ENCODE measurements around the gene HSFX4. TPM values are rescaled to one million over a fixed set of nuclear protein-coding genes. Genes with fewer than 3 reads are reported as not detected.
A peak's percentile ranks its signal among the peaks of the same experiment; 100 is the strongest.

HSFX4 gene
- total and polyA plus RNA-seq, 2 of the 13 experiments (the other 11 are each of a cell fraction or from before 2014, with no cell fraction given) = not detected

DNA sequence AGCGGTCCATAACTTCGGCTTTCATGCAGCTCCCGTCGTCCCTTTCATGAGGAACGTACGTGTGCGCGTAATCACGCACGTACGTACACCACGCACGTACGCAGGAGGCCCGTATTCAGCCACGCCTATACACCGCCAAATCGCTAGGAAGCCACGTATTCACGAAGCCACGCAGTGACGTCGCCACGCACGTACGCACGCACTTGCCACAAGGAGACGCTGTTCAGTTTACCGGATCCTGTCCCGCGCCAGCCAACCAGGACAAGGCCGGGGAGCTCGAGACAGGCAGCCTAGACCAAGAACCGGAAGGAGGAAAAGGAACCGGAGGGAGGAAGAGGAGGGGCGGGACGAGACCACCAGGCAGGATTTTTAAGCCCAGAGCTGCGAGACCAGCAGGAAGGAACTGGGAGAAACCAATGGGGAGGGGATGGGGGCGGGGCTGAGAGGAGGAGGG is 9.1 kb downstream of the HSFX4 start, which contains the start of gene EOLA2 (continued):
- TF ChIP-seq ZZZ3 (CRISPR knock-in tag; IDR thresholded peaks at IDR 0.05; ENCODE audit: borderline replicate concordance) = peak; percentile 94; the same call in 1 of the 2 replicates
- no peak for TF ChIP-seq SRSF1 (optimal IDR thresholded peaks at IDR 0.05; ENCODE audit: low read depth, low read length)
- TF ChIP-seq MTA1 (CRISPR knock-in tag; IDR thresholded peaks at IDR 0.05; ENCODE audit: borderline replicate concordance) = no peak
- TF ChIP-seq ZNF768 (CRISPR knock-in tag; IDR thresholded peaks at IDR 0.05) = no peak
- TF ChIP-seq U2AF1 (optimal IDR thresholded peaks at IDR 0.05; ENCODE audit: low read depth, low read length) = no peak
- TF ChIP-seq ZNF10 (CRISPR knock-in tag; IDR thresholded peaks at IDR 0.05; ENCODE audit: borderline replicate concordance, low read depth) = no peak
- no peak for TF ChIP-seq CCDC6 (CRISPR knock-in tag; IDR thresholded peaks at IDR 0.05)
- peak; percentile 47; the same call in 1 of the 2 replicates for TF ChIP-seq FOXK1 (CRISPR knock-in tag; IDR thresholded peaks at IDR 0.05; ENCODE audit: borderline replicate concordance, low read depth)
- TF ChIP-seq, protein P1, sequence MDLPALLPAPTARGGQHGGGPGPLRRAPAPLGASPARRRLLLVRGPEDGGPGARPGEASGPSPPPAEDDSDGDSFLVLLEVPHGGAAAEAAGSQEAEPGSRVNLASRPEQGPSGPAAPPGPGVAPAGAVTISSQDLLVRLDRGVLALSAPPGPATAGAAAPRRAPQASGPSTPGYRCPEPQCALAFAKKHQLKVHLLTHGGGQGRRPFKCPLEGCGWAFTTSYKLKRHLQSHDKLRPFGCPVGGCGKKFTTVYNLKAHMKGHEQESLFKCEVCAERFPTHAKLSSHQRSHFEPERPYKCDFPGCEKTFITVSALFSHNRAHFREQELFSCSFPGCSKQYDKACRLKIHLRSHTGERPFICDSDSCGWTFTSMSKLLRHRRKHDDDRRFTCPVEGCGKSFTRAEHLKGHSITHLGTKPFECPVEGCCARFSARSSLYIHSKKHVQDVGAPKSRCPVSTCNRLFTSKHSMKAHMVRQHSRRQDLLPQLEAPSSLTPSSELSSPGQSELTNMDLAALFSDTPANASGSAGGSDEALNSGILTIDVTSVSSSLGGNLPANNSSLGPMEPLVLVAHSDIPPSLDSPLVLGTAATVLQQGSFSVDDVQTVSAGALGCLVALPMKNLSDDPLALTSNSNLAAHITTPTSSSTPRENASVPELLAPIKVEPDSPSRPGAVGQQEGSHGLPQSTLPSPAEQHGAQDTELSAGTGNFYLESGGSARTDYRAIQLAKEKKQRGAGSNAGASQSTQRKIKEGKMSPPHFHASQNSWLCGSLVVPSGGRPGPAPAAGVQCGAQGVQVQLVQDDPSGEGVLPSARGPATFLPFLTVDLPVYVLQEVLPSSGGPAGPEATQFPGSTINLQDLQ (CRISPR knock-in tag; IDR thresholded peaks at IDR 0.05) = no peak
- TF ChIP-seq ZNF616 (CRISPR knock-in tag; IDR thresholded peaks at IDR 0.05; ENCODE audit: low read depth) = 0 out of 2 replicates have a peak, but pooled peaks have one; percentile 3
- peak; percentile 24; the same call in 1 of the 2 replicates for TF ChIP-seq REPIN1 (CRISPR knock-in tag; IDR thresholded peaks at IDR 0.05; ENCODE audit: borderline replicate concordance, low read depth)
- no peak for TF ChIP-seq ZNF430 (CRISPR knock-in tag; IDR thresholded peaks at IDR 0.05)
- TF ChIP-seq ZNF790 (CRISPR knock-in tag; IDR thresholded peaks at IDR 0.05; ENCODE audit: borderline replicate concordance) = no peak
- TF ChIP-seq, protein P2, sequence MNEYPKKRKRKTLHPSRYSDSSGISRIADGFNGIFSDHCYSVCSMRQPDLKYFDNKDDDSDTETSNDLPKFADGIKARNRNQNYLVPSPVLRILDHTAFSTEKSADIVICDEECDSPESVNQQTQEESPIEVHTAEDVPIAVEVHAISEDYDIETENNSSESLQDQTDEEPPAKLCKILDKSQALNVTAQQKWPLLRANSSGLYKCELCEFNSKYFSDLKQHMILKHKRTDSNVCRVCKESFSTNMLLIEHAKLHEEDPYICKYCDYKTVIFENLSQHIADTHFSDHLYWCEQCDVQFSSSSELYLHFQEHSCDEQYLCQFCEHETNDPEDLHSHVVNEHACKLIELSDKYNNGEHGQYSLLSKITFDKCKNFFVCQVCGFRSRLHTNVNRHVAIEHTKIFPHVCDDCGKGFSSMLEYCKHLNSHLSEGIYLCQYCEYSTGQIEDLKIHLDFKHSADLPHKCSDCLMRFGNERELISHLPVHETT (CRISPR knock-in tag; conservative IDR thresholded peaks at IDR 0.05) = peak; percentile 64; the same call in 1 of the 2 replicates
- no peak for TF ChIP-seq SKI (IDR thresholded peaks at IDR 0.05; ENCODE audit: partially characterized antibody)
- no peak for TF ChIP-seq NFKBIZ (CRISPR knock-in tag; IDR thresholded peaks at IDR 0.05)
- no peak for TF ChIP-seq ZNF317 (CRISPR knock-in tag; IDR thresholded peaks at IDR 0.05)
- TF ChIP-seq NR1H2 (CRISPR knock-in tag; IDR thresholded peaks at IDR 0.05; ENCODE audit: borderline replicate concordance, low read depth) = no peak
- TF ChIP-seq, protein P3, sequence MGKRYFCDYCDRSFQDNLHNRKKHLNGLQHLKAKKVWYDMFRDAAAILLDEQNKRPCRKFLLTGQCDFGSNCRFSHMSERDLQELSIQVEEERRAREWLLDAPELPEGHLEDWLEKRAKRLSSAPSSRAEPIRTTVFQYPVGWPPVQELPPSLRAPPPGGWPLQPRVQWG (CRISPR knock-in tag; IDR thresholded peaks at IDR 0.05; ENCODE audit: borderline replicate concordance, low read depth) = no peak
- TF ChIP-seq NFE2L1 (CRISPR knock-in tag; IDR thresholded peaks at IDR 0.05; ENCODE audit: borderline replicate concordance) = no peak
- TF ChIP-seq, protein P4, sequence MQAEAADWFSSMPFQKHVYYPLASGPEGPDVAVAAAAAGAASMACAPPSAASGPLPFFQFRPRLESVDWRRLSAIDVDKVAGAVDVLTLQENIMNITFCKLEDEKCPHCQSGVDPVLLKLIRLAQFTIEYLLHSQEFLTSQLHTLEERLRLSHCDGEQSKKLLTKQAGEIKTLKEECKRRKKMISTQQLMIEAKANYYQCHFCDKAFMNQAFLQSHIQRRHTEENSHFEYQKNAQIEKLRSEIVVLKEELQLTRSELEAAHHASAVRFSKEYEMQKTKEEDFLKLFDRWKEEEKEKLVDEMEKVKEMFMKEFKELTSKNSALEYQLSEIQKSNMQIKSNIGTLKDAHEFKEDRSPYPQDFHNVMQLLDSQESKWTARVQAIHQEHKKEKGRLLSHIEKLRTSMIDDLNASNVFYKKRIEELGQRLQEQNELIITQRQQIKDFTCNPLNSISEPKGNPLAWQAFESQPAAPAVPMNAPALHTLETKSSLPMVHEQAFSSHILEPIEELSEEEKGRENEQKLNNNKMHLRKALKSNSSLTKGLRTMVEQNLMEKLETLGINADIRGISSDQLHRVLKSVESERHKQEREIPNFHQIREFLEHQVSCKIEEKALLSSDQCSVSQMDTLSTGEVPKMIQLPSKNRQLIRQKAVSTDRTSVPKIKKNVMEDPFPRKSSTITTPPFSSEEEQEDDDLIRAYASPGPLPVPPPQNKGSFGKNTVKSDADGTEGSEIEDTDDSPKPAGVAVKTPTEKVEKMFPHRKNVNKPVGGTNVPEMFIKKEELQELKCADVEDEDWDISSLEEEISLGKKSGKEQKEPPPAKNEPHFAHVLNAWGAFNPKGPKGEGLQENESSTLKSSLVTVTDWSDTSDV (CRISPR knock-in tag; IDR thresholded peaks at IDR 0.05) = no peak
- TF ChIP-seq SRF (IDR thresholded peaks at IDR 0.05; ENCODE audit: low read depth, low read length) = no peak
- TF ChIP-seq AKAP8 (CRISPR knock-in tag; IDR thresholded peaks at IDR 0.05) = no peak
- no peak for TF ChIP-seq NFRKB (IDR thresholded peaks at IDR 0.05)
- TF ChIP-seq ZNF326 (CRISPR knock-in tag; IDR thresholded peaks at IDR 0.05; ENCODE audit: borderline replicate concordance) = no peak

Data from HepG2 (cell line).